Epithelial cell of proximal tubule (primary cell): Measurements from ENCODE around the gene CISH. TPM values are rescaled to one million over a fixed set of nuclear protein-coding genes. Genes with fewer than 3 reads are reported as not detected.
A peak's percentile ranks its signal among the peaks of the same experiment; 100 is the strongest.

Experiments used
- DNase-seq: peaks from one replicate; pipeline ENCODE4 v3.0.0-alpha.2; 2011; ENCODE audit warnings: low read depth
- H3K4me3 ChIP-seq: 2 replicates; pipeline ENCODE4 v1.5.1; 2011; ENCODE audit warnings: low read depth, mild to moderate bottlenecking, low read length
- CTCF ChIP-seq: conservative IDR thresholded peaks from 2 replicates; pipeline ENCODE4 v1.5.1; 2012; ENCODE audit warnings: low read depth, mild to moderate bottlenecking, low read length
- total RNA-seq: library from RNA; depleted of rRNA; stranded (reverse); fragments of >200 nt; gene quantifications from 2 replicates; pipeline ENCODE4 v1.2.3, GENCODE V29; 2015

Gene CISH
- total RNA-seq, 1 donor from 2014 or later, result 1.8 TPM

GRCh38 chr3:50639055-50639494 is 27.5 kb upstream of the CISH start:
- no peak for DNase-seq
- TF ChIP-seq CTCF, result no peak
- H3K4me3 ChIP-seq, result no peak overlapping the region

GRCh38 chr3:50637945-50638344 is 26.4 kb upstream of the CISH start:
- no peak for DNase-seq
- H3K4me3 ChIP-seq, result no peak overlapping the region
- no peak for TF ChIP-seq CTCF

- H3K4me3 ChIP-seq, result no peak overlapping the region
- TF ChIP-seq CTCF, result no peak
- DNase-seq, result no peak
Observed at GRCh38 chr3:50637011-50637410, 25.4 kb upstream of the CISH start.

- no peak for DNase-seq
- TF ChIP-seq CTCF, result no peak
- H3K4me3 ChIP-seq, result no peak overlapping the region
Observed at GRCh38 chr3:50635066-50635465, 23.5 kb upstream of the CISH start.

DNA sequence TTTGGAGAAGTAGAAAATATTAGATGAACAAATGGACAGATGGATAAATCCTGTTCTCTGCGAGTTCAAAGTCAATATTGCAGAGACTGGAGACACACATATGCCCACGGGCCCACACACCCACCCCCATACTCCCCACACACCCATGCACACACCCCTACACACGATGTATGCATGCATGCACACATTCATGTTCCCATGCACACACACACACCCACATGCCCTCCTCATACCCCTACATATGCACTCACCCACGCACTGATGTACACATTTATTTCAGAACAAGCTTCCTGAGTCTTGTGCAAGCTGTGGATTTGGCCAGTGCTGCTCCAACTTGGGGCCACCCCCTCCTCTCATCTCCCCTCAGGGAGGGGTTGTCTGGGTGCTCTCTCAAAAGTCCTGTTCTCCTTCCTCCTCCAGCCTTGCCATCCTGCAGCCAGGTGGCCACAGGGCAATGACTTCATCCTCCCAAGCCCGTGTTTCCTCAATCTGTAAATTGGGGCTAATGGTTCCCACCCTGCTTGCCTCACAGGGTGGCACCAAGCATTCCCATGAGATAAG is 21.7 kb upstream of the CISH start:
- no peak overlapping the region for H3K4me3 ChIP-seq
- no peak for DNase-seq
- TF ChIP-seq CTCF, result no peak

- no peak overlapping the region for H3K4me3 ChIP-seq
- no peak for DNase-seq
- no peak for TF ChIP-seq CTCF
Observed at GRCh38 chr3:50632450-50632849, 20.9 kb upstream of the CISH start.

GRCh38 chr3:50630877-50631276 is 19.3 kb upstream of the CISH start:
- no peak overlapping the region for H3K4me3 ChIP-seq
- DNase-seq, result no peak
- peak; percentile 23 for TF ChIP-seq CTCF
